ENCODE results near the gene ADAP1.

Gene ADAP1

DNA sequence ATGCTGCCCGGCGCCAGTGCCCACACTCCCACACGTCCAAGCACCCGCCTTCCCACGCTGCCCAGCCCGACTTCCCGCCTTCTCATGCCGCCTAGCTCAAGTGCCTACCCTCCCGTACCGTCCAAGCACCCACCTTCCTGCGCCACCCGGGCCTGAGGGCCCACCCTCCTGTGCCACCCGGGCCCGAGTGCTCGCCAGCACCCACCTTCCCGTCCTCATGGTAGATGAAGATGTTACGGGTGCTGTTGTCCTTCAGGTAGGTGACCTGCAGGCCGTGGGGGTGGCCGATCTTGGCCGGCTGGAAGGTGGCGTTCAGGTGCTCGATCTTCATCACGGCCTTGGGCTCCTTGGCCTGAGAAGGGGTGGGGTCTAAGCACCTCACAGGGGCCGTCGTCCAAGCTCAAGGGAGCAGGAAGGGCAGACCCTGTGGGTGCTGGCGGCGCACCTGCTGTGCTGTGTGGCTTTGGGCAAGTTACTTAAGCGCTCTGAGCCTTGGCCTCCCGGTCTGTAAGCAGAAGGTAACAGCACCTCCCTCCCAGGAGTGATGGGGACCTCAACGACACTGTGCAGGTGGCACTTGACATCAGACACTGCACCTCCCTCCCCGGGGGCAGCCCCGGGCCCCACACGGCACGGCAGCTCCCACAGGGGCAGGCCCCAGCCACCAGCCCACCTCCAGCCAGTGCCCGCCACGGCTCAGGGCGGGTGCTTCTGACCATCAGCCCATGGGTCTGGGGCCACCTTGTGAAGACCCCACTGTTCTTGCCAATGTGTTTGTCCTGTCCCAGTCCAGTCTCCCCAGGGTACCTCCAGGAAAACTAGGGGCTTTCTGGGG, 50.3 kb downstream of the ADAP1 start:
- no peak for DNase-seq

DNA sequence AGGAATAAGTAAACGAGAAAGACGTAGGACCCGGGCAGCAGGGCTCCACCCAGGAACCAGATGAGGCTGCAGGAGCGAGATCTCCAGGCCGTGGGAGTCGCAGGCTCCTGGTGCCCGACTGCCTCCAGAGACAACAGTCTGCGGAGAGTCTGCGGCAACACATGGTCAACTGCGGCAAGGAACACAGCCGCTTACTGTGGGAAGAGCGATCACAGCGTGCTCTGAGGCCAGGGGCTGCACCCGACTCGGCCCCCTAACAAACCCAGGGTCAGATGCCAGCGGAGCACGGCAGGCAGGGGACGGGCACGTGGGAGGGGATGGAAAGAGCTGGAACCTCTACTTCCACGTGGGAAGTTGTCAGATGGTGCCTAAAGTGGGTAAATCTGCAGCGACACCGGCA, 51.5 kb downstream of the ADAP1 start:
- DNase-seq: no peak

DNA sequence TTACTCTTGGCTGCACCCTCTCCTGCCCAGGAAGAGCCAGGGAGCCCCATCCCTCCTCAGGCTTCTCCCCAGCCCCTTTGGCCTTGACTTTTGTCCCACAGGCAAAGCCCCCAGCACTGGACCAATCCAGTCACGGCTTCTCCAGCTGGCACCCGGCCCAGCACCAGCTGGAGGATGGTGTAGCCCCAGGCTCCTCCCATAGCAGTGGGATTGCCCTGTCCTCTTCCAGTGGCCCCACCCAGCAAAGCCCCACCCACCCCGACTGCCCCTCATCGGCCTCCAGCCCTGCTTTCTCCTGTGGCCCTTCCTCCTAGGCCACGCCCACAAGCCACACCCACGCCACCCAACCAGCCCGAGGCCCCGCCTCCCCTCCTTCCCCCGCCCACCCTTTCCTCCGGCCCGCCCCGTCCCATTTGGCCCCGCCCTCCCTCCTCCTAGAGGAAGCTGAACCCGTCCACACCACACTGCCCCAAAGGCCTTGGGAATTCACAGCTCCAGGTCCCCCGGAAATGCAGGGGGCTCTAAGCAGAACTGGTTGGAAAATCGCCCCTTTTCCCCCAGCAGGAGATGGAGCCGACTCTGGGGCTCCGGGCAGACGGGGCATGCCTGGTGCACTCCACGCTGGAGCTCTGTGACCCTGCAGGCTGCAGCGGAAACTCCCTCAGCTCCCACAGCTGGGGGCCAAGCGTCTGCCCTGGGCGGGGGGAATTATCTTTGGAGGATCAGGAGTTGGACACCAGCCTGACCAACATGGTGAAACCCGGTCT, 52.9 kb downstream of the ADAP1 start:
- DNase-seq: no peak

DNA sequence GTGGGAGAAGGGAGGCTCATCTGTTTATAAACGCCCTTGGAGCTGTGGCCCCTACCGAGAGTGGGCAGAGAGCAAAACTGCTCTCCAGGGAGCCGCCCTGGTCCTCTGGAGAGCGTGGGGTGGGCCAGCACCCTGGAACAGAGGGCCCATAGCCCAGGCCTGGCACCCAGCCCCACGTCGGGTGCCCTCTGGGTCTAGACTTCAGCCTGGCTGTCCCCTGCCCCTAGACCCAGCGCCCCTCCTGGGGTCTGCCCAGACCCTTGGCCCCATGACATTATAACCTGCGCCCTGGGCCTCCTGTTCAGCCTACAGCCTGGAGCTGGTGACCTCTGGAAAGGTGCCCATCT, 53.5 kb downstream of the ADAP1 start:
- DNase-seq: no peak

DNA sequence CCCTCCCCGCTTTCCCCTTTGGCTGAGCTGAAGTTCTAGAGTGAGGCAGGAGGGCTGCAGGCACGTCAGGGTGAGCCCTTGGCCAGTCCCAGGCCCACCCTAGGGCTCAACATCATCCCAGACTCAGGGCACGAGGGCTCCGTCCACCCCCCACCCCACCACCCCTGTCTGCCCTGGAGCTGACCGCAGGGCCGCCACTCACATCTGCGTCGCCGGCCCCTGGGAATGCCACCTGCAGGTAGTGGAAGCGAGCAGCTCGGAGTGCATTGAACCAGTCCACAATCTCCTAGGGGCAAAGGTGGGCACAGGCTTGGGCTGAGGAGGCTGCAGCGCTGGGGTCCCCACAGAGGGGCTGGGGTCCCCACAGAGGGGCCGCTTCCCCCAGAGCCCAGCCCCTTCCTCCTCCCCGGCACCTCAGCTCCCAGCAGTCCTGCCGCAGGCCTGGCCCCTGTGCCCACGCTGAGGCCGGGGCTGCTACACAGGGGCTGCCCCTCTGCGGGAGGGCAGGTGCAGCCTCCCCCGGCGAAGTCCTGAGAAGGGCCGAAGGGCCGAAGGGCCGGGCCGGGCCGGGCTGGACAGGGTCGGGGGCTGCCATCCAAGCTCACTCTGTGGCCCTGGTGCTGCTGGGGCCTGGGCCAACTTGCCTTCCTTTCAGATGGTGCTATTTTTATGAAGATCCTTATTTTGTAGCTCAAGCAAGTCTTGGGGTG, 54.0 kb downstream of the ADAP1 start:
- no peak for DNase-seq

DNA sequence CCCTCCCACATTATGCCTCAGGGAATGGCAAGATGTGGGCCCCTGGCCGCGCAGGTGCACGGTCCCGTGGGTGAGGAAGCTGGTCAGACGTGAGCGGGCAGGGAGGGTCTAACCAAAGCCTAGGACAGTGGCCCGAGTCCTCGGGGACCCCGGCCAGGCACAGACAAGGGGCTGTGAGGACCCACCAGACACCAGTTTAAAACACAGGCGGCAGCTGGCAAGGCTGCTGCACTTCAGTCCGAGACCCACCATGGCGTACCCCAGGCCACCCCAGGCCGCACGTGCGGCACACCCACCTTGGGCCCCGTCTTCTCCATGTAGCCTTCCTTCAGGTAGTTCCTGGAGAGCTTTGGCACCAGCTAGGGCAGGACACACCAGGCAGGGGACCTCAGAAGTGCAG, 54.7 kb downstream of the ADAP1 start:
- no peak for DNase-seq

DNA sequence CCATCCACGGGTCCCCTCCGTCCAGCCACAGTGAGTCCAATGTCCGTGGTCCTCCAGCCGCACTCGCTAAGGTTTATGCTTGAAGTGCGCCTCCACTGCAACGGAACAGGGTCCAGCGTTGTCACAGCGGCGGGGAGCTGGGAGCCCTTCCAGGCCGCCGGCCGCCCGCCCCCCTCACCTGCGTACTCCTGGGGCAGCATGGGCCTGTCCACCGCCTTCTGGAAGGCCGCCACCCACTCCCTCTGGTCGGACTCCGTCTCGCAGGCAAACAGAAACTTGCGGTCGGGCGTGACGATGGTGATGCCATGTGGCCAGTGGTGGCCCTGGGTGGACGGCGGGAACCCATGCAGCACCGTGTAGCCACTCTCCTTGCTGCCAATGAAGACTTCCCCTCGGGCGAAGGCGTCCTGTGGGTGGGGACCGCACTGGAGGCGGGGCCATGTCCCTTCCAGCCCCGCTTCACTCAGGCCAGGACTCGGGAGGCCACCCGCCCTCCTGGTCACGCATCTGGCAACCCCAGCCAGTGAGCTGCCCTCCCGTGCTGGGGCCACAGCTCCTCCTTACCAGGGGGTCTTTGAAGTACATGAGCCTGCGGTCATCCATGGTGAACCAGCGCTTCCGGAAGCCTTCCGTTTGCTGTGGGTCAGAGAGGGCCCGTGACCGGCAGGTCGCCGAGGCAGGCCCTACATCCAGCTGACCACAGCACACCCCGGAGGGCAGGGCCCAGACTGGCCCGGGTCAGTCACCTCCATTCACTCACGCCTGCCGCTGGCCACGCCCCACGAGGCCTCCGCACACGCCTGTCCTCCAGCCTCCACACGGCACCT, 55.4 kb downstream of the ADAP1 start:
- no peak for DNase-seq

DNA sequence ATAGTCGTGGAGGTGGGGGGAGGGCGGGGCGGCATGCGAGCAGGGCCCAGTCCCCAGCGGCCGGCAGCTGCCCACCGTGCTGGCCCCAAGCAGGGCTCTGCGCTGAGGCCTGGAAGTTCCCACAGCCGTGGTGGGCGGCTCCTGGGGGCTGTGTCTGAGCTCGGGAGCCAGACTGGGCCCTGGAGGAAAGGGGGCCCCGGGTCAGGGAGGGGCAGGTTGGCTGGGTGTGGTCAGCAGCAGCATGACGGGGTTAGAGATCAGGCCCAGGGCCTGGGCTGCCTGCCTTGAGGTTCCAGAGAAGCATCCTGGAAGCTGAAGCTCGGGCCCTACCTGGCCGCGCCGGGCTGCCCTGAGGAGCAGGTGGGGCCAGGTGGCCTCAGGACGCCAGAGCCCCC, 56.0 kb downstream of the ADAP1 start:
- no peak for DNase-seq

DNA sequence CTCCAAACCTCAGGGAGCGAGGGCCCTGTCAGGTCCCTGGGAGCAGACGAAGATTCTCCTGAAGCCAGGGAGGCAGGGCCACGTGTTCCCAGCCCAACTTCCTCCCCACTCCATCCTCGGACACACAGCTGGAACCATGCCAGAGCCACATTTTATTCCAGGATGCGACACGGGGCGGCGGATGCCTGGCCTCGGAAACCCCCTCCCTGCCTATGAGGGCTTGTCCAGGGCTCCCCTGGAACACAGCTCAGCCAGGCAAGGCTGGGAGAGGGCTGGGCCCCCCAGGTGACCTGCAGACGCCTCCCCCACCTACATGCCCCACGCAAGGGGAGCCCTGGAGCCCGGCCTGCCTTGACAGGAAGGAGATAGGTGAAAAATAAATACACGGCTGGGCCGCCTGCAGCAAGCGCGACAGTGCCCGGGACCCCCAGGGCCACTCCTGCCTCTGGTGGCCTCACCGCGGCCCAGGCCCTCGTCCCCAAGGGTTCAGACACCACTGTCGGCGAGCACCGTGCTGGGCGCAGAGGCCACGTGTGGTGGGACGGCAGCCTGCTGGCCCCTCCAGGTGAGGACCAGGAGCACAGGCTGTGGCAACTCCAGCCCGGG, 56.6 kb downstream of the ADAP1 start:
- DNase-seq: no peak

DNA sequence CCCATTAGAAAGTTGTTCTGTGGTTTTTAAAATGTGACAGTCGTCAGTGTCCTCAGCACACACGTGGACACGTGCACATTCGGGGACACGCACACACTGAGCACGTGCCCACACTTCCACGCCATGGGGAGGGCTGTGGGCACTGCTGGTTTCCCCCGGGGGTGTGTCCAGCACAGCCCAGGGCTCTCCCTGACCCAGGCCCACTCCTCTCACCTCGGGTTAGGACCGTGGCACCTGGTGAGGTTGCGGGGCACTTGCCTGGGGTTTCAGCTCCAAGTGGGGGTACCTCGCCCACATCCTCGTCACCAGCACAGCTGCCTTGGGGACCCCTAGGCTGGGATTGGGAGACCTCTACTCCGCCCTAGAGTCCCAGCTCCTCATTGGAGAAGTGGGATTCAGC, 57.4 kb downstream of the ADAP1 start:
- DNase-seq: no peak

DNA sequence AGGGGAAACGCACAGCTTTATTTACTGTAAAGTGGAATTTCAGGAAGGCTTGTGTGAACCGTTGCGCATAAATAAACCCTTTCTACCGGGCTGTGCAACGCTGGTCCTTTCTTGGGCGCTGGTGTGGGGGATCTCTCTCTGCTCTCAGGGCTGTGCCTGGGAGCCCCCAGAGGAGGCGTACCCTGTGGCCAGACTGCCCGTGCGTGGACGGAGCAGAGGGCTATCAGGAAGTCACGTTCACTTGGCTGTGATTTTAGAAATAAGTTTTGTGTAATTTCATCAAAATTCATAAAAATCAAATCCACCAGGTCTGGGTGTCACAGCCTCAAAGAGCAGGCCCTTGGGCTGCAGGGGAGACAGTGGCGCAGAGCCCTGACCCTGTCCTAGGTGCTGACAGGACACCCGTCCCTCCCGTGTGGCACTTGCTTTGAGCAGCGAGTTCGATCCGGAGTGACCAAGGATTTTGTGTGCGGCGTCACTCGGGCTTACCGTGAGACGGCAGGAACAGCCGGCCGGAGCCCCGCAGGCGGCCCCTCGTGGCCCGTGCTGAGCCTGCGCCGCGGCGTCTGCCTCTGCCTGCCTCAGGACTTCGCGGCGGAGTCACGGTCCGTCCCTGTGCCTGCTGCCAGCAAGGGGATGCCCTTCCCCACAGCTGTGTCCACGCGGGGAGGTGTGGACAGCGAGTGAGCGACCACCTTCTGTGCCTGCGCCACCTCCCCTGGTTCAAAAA, 58.0 kb downstream of the ADAP1 start:
- no peak for DNase-seq

DNA sequence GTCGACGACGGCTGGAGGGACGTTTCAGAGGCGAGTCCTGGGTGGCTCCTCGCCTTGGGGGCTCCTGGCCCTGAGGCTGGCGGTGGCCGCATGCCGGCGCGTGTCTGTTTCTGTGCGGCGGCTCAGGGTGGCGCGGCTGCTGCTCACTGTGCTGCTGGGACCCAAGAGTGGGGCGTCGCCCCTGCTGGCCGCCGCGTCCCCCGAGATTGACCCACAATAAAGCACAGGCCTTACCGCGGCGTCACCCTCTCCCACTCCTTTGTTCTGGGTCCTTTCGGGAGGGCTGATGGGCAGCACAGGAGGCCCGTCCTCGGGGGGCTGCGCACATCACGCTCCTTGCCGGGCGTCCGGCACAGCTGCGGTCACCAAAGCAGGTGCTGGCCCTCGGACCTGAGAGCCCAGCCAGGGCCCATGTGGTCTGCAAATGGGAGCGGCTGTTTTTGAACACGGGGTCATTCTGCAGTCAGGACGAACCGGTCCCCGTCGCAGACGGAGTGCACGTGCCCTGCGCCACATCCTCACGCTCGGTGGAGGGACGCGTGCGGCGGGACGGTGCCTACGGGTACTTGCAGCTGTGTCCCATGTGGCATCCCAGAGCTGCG, 58.9 kb downstream of the ADAP1 start:
- no peak for DNase-seq

DNA sequence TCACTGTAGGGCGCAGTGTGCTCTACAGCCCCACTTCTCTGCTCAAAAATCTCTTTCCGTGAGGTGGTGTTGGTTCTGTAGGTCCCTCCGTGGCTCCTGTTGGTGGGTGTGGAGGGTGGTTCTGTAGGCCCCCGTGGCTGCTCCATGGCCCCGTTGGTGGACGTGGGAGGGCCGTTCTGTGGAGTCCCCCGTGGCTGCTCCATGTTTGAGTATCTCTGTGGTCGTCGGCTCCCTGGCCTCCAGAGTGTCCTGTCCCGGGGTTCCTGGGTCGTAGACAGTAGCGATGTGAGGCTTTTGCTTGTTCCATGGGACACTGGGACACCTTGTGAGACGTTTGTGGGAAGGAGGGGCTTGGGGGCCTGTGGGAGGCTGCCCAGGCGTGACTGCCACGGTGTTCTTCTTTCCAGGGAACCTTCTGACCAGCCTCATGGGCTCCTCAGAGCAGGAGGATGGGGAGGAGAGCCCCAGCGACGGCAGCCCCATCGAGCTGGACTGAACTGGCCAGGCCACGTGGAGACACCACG, 59.5 kb downstream of the ADAP1 start:
- no peak for DNase-seq

DNA sequence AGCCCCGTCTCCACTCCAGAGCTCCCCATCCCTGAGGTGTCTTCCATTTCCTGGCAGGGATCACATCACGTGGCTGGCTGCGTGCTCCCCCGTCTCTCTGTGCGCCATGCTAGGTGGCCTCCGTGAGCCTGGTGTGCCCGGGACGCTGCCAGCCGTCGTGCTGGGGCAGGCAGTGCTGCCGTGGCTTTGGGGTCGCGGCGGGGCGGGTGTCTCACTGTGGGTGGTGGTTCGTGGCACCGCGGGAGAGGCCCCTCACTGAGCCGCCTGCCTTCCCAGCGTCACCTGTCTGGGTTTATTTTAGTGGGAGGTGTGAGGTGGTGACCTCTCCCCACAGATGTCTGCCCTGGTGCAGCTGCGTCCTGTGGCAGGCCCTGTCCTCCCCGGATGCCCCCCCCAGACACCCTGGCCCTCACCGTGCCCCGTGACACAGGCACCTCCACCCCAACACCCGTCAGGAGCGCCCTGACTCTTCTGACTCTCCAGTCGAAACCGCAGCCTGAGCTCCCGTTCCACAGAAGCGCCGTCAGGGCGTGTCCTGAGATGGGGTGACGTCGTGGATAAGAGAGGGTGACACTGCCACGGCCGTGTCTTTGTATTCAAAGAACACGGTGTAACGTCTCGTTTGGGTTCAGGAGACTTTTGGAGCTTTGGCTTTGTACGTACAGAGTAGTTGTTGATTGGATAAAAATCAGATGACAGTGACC, 60.2 kb downstream of the ADAP1 start:
- DNase-seq: no peak

DNA sequence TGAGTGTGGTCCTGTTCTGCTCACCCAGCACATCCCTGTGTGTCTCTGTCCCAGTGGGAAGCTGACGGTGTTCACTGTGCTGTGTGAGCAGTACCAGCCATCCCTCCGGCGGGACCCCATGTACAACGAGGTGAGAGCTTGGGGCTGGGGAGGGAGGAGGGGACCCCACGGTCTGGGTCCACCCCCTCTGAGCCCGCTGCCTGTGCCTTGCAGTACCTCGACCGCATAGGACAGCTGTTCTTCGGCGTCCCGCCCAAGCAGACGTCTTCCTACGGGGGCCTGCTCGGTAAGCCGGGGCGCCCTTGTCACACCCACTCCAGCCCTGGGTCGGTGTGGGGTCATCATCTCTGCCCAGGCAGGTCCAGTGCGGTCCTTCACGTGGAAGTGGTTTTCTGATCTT, 60.8 kb downstream of the ADAP1 start:
- DNase-seq: no peak

DNA sequence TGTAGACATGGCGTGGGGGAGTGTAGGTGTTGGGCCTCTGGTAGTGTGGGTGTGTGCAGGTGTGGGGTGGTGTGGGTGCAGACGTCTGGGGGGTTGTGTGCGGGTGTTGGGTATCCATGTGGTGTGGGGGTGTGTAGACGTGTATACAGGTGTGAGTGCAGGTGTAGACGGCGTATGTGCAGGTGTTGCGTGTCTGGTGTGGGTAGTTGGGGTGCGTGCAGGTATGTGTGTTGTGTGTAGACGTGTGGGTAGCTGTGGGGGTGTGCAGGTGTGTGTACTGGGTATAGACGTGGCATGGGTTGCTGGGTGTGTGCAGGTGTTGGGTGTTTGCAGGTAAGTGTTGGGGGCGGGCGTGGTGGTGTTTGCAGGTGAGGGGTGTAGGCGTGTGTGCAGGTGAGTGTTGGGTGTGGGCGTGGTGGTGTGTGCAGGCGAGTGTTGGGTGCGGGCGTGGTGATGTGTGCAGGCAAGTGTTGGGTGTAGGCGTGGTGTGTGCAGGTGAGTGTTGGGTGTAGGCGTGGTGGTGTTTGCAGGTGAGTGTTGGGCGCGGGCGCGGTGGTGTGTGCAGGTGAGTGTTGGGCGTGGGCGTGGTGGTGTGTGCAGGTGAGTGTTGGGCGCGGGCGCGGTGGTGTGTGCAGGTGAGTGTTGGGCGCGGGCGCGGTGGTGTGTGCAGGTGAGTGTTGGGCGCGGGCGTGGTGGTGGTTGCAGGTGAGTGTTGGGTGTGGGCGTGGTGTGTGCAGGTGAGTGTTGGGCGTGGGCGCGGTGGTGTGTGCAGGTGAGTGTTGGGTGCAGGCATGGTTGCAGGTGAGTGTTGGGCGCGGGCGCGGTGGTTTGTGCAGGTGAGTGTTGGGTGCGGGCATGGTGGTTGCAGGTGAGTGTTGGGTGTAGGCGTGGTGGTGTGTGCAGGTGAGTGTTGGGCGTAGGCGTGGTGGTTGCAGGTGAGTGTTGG, 61.6 kb downstream of the ADAP1 start:
- no peak for DNase-seq

DNA sequence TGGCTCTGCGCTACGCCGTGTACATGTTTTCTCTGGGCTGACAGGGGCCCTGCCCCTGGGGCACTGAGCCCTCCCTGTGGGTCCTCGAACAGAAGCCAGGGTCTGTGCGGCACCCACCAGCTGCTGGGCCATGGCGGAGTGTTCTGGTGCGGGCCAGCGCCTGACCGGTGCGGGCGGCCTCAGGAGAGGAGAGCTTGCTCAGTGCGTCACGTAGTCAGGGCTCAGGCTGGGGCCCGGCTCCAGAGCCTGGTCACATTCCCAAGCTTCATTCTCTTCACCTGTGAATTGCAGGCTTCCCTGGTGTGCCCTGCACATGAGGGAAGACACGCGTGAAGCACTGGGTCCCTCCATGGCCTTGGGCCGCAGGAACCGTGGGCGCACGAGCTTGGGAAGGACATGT, 62.7 kb downstream of the ADAP1 start:
- no peak for DNase-seq

DNA sequence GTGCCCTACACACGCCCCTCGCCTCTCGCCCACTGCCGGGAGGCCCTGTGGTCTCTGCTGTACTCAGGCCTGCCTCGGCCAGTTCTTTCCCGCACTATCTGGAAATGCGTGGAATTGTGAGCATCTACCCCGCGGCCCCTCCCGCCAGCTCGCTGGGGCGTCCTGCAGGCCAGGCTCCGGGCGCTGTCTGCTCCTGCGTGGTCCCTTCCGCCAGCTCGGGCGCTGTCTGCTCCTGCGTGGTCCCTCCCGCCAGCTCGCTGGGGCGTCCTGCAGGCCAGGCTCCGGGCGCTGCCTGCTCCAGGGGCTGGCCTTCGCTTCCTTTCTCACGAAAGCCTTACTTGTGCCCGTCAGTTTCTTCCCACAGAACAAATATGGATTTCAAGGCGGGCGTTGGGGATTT, 63.2 kb downstream of the ADAP1 start:
- DNase-seq: no peak

DNA sequence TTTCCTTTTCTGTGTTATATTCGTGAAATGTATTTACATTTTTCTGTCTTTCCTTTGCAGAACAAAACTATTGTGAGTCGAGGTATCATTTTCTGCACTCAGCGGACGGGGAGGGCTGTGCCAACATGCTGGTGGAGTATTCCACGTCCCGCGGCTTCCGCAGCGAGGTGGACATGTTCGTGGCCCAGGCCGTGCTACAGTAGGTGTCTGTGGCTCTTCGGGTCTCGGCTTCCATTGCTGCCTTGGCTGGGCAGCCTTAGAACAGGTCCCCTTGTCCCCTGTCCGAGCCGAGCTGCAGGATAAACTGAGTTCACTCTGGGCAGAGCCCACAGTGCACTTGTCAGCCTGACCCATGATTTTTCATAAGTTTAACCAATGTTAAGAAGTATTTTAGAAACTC, 63.6 kb downstream of the ADAP1 start:
- DNase-seq: no peak

Measured in NCI-H2107 (cell line).